Esophagus muscularis mucosa (tissue), 3 donors: Measurements from ENCODE around the gene CLCN4.

Experiments used
- CTCF ChIP-seq, 3 experiments: fragments of 200-600 bp in 2 of 3; fragments of 450-650 bp in 1 of 3; sonication (generic) in 2 of 3; IDR thresholded peaks; one replicate each; pipeline ENCODE4 v1.5.1; 2017 to 2019; ENCODE audit warnings: antibody characterized with exemption in 3 of 3, mild to moderate bottlenecking in 2 of 3, moderate library complexity in 1 of 3
- POLR2A ChIP-seq: fragments of 450-650 bp; IDR thresholded peaks from one replicate; pipeline ENCODE4 v1.6.1; 2017; ENCODE audit warnings: antibody characterized with exemption, moderate library complexity, mild to moderate bottlenecking, low read depth

DNA sequence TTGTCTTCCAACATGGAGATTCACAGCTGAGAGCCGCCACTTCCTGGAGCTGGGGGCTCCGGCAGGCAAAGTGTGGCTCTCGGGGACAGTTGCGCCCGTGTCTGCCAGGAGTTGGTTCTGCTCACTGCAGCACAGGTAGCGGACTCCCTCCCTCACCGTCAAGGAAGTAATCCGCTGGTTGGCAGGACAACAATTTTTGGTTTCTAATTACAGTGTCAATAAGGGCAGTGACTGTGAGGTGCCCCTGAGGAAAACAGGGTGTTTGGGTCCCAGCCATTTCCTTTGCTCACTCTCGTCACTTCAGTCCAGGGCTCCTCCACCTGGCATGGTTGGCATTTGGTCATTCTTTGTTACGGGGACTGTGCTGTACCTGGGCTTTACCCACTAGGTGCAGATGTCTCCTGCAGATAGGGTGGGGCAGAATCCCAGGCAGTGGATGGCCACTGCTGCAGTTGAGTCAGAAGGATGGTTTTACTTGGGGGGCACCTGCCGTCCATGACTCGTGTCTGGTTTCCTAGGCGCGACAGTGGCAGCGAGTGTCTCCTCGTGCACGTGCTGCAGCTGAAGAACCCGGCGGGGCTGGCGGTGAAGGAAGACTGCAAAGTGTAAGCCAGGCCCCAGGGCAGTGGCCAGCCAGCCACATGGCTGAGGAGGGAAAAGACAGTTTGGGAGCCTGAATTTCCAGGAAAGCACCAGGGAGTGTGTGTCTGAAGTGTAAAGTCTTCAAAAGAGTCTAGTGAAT is 32.1 kb upstream of the CLCN4 start:
- TF ChIP-seq CTCF (IDR thresholded peaks at IDR 0.05) (no peak), POLR2A (no peak)
